ENCODE measurements around the gene USH1C.

USH1C gene

DNA sequence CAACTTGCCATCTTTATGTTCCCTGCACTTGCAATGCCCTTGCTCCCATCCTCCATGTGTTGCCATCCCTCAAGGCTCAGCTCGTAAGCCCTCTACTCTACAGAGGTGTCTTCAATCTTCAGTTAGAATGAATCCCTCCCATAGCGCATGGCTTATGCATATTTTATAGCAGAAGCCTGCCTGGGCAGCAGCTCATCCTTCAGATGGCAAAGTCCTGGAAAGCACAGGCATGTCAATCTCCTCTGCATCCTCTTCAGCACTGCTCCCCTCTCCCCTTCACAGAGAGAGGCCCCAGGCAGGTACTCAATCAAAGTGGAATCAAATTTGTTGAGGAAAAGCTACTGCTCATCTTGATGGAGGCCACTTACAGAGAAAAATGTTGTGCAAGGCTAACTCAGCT is 36.4 kb downstream of the USH1C start:
- H3K27ac ChIP-seq (ENCODE audit: low read length): no peak overlapping the region
- H3F3A ChIP-seq (ENCODE audit: insufficient read depth, low read length): no peaks in the 10 kb centered on the region
- H4K20me1 ChIP-seq (ENCODE audit: insufficient read depth, low read length): no peaks in the 10 kb centered on the region
- TF ChIP-seq EZH2 (optimal IDR thresholded peaks at IDR 0.05; ENCODE audit: low read depth, low read length) (no peak), CTCF (IDR thresholded peaks at IDR 0.05; ENCODE audit: low read length) (no peak), EZH2phosphoT487 (IDR thresholded peaks at IDR 0.05; ENCODE audit: low read length) (no peak)
- H3K79me2 ChIP-seq (ENCODE audit: low read length): no peaks in the 10 kb centered on the region
- no peaks in the 10 kb centered on the region for H3K9me3 ChIP-seq (replicated peaks; ENCODE audit: insufficient read depth, low read length)
- no peak overlapping the region for H3K4me3 ChIP-seq (ENCODE audit: low read length)
- no peaks in the 10 kb centered on the region for H3K9me2 ChIP-seq (replicated peaks; ENCODE audit: insufficient read depth, low read length)
- no peak overlapping the region for H2AFZ ChIP-seq (ENCODE audit: low read length)
- H3K27me3 ChIP-seq (replicated peaks; ENCODE audit: insufficient read depth, low read length): no peaks in the 10 kb centered on the region
- no peaks in the 10 kb centered on the region for H3K36me3 ChIP-seq (replicated peaks; ENCODE audit: insufficient read depth, low read length)
- H3K9ac ChIP-seq (ENCODE audit: low read length): no peak overlapping the region
- DNase-seq: no peak
- H3K4me2 ChIP-seq (ENCODE audit: low read depth, low read length): no peak overlapping the region
- H3K4me1 ChIP-seq (ENCODE audit: low read length): peaks cover 4% of the 10 kb centered on the region

GRCh38 chr11:17506942-17507341 is 37.3 kb downstream of the USH1C start:
- Histone ChIP-seq H3F3A (ENCODE audit: insufficient read depth, low read length) (no peaks in the 10 kb centered on the region), H3K79me2 (ENCODE audit: low read length) (no peaks in the 10 kb centered on the region), H3K36me3 (replicated peaks; ENCODE audit: insufficient read depth, low read length) (no peaks in the 10 kb centered on the region), H3K9me3 (replicated peaks; ENCODE audit: insufficient read depth, low read length) (no peaks in the 10 kb centered on the region), H3K9ac (ENCODE audit: low read length) (no peak overlapping the region), H3K4me2 (ENCODE audit: low read depth, low read length) (no peak overlapping the region), H4K20me1 (ENCODE audit: insufficient read depth, low read length) (no peaks in the 10 kb centered on the region), H2AFZ (ENCODE audit: low read length) (no peak overlapping the region), H3K4me3 (ENCODE audit: low read length) (no peak overlapping the region), H3K27ac (ENCODE audit: low read length) (no peak overlapping the region), H3K9me2 (replicated peaks; ENCODE audit: insufficient read depth, low read length) (no peaks in the 10 kb centered on the region), H3K27me3 (replicated peaks; ENCODE audit: insufficient read depth, low read length) (no peaks in the 10 kb centered on the region; the same call in 1 of the 2 replicates), H3K4me1 (ENCODE audit: low read length) (peaks cover 4% of the 10 kb centered on the region)
- no peak for TF ChIP-seq EZH2 (optimal IDR thresholded peaks at IDR 0.05; ENCODE audit: low read depth, low read length)
- no peak for DNase-seq

DNA sequence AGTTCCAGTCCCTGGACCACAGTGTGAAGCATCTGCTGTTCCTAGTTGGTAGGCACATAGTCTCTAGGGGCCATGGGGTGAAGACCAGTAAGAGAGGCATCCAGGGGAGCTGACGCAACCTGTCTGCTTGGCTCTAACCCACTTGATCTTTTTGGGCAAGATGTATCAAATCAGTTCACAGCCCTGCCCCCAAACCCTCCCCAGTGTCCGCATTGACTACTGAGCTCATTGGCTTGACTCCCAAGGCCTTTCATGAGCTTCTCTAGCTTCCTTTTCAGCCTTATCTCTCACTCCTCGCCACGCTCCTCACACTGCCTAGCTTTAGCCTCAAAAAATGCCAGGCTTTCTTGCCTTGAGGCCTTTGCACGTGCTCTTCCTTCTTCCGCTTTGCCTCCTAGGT is 37.9 kb downstream of the USH1C start:
- no peaks in the 10 kb centered on the region for H3K9me2 ChIP-seq (replicated peaks; ENCODE audit: insufficient read depth, low read length)
- peaks cover 4% of the 10 kb centered on the region; the same call in 1 of the 2 replicates for H3K27me3 ChIP-seq (replicated peaks; ENCODE audit: insufficient read depth, low read length)
- H3K4me3 ChIP-seq (ENCODE audit: low read length): no peak overlapping the region
- no peak overlapping the region for H3K27ac ChIP-seq (ENCODE audit: low read length)
- H3K9ac ChIP-seq (ENCODE audit: low read length): no peak overlapping the region
- no peaks in the 10 kb centered on the region for H3K79me2 ChIP-seq (ENCODE audit: low read length)
- no peak for TF ChIP-seq CTCF (IDR thresholded peaks at IDR 0.05; ENCODE audit: low read length)
- H3K9me3 ChIP-seq (replicated peaks; ENCODE audit: insufficient read depth, low read length): no peaks in the 10 kb centered on the region
- no peak overlapping the region for H3K4me2 ChIP-seq (ENCODE audit: low read depth, low read length)
- DNase-seq: no peak
- H3K4me1 ChIP-seq (ENCODE audit: low read length): peaks cover 2% of the 10 kb centered on the region
- no peaks in the 10 kb centered on the region for H4K20me1 ChIP-seq (ENCODE audit: insufficient read depth, low read length)
- no peak overlapping the region for H2AFZ ChIP-seq (ENCODE audit: low read length)
- H3F3A ChIP-seq (ENCODE audit: insufficient read depth, low read length): no peaks in the 10 kb centered on the region
- no peaks in the 10 kb centered on the region for H3K36me3 ChIP-seq (replicated peaks; ENCODE audit: insufficient read depth, low read length)

GRCh38 chr11:17505146-17505545 is 39.1 kb downstream of the USH1C start:
- Histone ChIP-seq H3K9me3 (replicated peaks; ENCODE audit: insufficient read depth, low read length) (no peaks in the 10 kb centered on the region), H3K27me3 (replicated peaks; ENCODE audit: insufficient read depth, low read length) (peaks cover 10% of the 10 kb centered on the region), H2AFZ (ENCODE audit: low read length) (no peak overlapping the region), H3K79me2 (ENCODE audit: low read length) (no peaks in the 10 kb centered on the region), H3K4me1 (ENCODE audit: low read length) (no peaks in the 10 kb centered on the region), H3K27ac (ENCODE audit: low read length) (no peak overlapping the region), H3K9ac (ENCODE audit: low read length) (no peak overlapping the region), H4K20me1 (ENCODE audit: insufficient read depth, low read length) (no peaks in the 10 kb centered on the region), H3K36me3 (replicated peaks; ENCODE audit: insufficient read depth, low read length) (no peaks in the 10 kb centered on the region), H3F3A (ENCODE audit: insufficient read depth, low read length) (no peaks in the 10 kb centered on the region), H3K4me2 (ENCODE audit: low read depth, low read length) (no peak overlapping the region), H3K9me2 (replicated peaks; ENCODE audit: insufficient read depth, low read length) (no peaks in the 10 kb centered on the region), H3K4me3 (ENCODE audit: low read length) (no peak overlapping the region)
- DNase-seq: no peak
- no peak for TF ChIP-seq EZH2phosphoT487 (IDR thresholded peaks at IDR 0.05; ENCODE audit: low read length)
- TF ChIP-seq EZH2 (optimal IDR thresholded peaks at IDR 0.05; ENCODE audit: low read depth, low read length): no peak
- TF ChIP-seq CTCF (IDR thresholded peaks at IDR 0.05; ENCODE audit: low read length): no peak

Data from MM.1S (cell line).